ENCODE data around the gene SENP6. TPM values are rescaled to one million over a fixed set of nuclear protein-coding genes. Genes with fewer than 3 reads are reported as not detected.

The SENP6 gene
- total RNA-seq (100 to 1,000 TPM; 122 to 157 (median 148) TPM), polyA plus RNA-seq (10 to 100 TPM; 18.0 to 31.8 (median 24.5) TPM)

- 0% methylated on average over 76 of the region's 76 CpGs for WGBS, 2 donors
- H3K4me1 ChIP-seq: peaks cover 0 to 62% (median 38%) of the 10 kb centered on the region in 4 donors
- intact Hi-C loops (cut with DNase I): loop anchor here (5.0 kb wide), 1 partner anchor 319 kb away; the partner anchor contains the start of gene TMEM30A
- peak within 1 kb of the TSS; percentile 66 to 94 (median 88) for H3K4me3 ChIP-seq
- TF ChIP-seq POLR2AphosphoS5 (IDR thresholded peaks at IDR 0.05) (peak; percentile 66 to 96 (median 88)), POLR2A (IDR thresholded peaks at IDR 0.05) (peak; percentile 68 to 73), EP300 (IDR thresholded peaks at IDR 0.05) (no peak), CTCF (IDR thresholded peaks at IDR 0.05) (no peak)
- H3K27me3 ChIP-seq: no peaks in the 10 kb centered on the region
- H3K9me3 ChIP-seq: no peaks in the 10 kb centered on the region
- H3K27ac ChIP-seq: peak within 1 kb of the TSS; percentile 97 to 98 (median 98)
- H3K36me3 ChIP-seq: no peaks in the 10 kb centered on the region
- DNase-seq: peak; percentile 86
Measured at GRCh38 chr6:75601304-75602245, at the start of gene SENP6. Gene SENP6 (plus strand): TSS chr6:75601880. CDS start chr6:75602525, 645 bp downstream.

GRCh38 chr6:75556240-75556639 lies 45.4 kb upstream of the SENP6 start:
- intact Hi-C loops (cut with DNase I): no loop called here
- WGBS, 2 donors: 87 to 90% methylated on average over 5 of the region's 5 CpGs
- Histone ChIP-seq H3K27ac (no peak overlapping the region), H3K4me1 (no peaks in the 10 kb centered on the region), H3K4me3 (no peak overlapping the region), H3K36me3 (no peaks in the 10 kb centered on the region), H3K9me3 (no peaks in the 10 kb centered on the region), H3K27me3 (no peaks in the 10 kb centered on the region)
- DNase-seq: no peak
- TF ChIP-seq POLR2AphosphoS5 (IDR thresholded peaks at IDR 0.05) (no peak), EP300 (IDR thresholded peaks at IDR 0.05) (no peak), POLR2A (IDR thresholded peaks at IDR 0.05) (no peak), CTCF (IDR thresholded peaks at IDR 0.05) (no peak)

- Histone ChIP-seq H3K4me3 (no peak overlapping the region), H3K36me3 (no peaks in the 10 kb centered on the region), H3K27ac (no peak overlapping the region), H3K27me3 (no peaks in the 10 kb centered on the region), H3K4me1 (no peaks in the 10 kb centered on the region), H3K9me3 (no peaks in the 10 kb centered on the region)
- TF ChIP-seq POLR2A (IDR thresholded peaks at IDR 0.05): no peak
- no peak for TF ChIP-seq EP300 (IDR thresholded peaks at IDR 0.05)
- no peak for TF ChIP-seq POLR2AphosphoS5 (IDR thresholded peaks at IDR 0.05)
- TF ChIP-seq CTCF (IDR thresholded peaks at IDR 0.05): no peak
- intact Hi-C loops (cut with DNase I): no loop called here
- WGBS, 2 donors: 81 to 83% methylated on average over 1 of the region's 1 CpG
- DNase-seq: no peak
Measured at GRCh38 chr6:75557068-75557467, 44.6 kb upstream of the SENP6 start.

GRCh38 chr6:75563032-75563431 lies 38.6 kb upstream of the SENP6 start:
- 38 to 88% methylated on average over 1 of the region's 1 CpG for WGBS, 2 donors
- intact Hi-C loops (cut with DNase I): no loop called here

More at GRCh38 chr6:75563032-75563431, 38.6 kb upstream of the SENP6 start:
- Histone ChIP-seq H3K27ac (no peak overlapping the region), H3K27me3 (no peaks in the 10 kb centered on the region), H3K36me3 (no peaks in the 10 kb centered on the region), H3K9me3 (no peaks in the 10 kb centered on the region), H3K4me1 (no peaks in the 10 kb centered on the region), H3K4me3 (no peak overlapping the region)
- no peak for DNase-seq
- TF ChIP-seq EP300 (IDR thresholded peaks at IDR 0.05): no peak
- no peak for TF ChIP-seq CTCF (IDR thresholded peaks at IDR 0.05)
- no peak for TF ChIP-seq POLR2AphosphoS5 (IDR thresholded peaks at IDR 0.05)
- no peak for TF ChIP-seq POLR2A (IDR thresholded peaks at IDR 0.05)

All from sigmoid colon (tissue), 7 donors.